Astrocyte (in vitro differentiated cells and primary cell): ENCODE data around the gene E4F1. TPM values are rescaled to one million over a fixed set of nuclear protein-coding genes. Genes with fewer than 3 reads are reported as not detected.

Experiments used
- DNase-seq: peaks from one replicate; pipeline ENCODE4 v3.0.0-alpha.2; 2010; ENCODE audit warnings: low read depth
- FAIRE-seq: peaks from 2 replicates; lab custom pipeline; 2011; peaks lifted over from hg19 to GRCh38; lab: Jason Lieb, UNC
- H2AFZ ChIP-seq: 2 replicates; pipeline ENCODE4 v1.6.0; 2012; ENCODE audit warnings: low read depth, low read length, inconsistent platforms
- H3K27ac ChIP-seq: 2 replicates; pipeline ENCODE4 v1.5.1; 2011; ENCODE audit warnings: low read depth, low read length, inconsistent platforms
- H3K27me3 ChIP-seq: 2 replicates; pipeline ENCODE4 v1.6.0; 2011; ENCODE audit warnings: low read length, inconsistent platforms; ENCODE audit not compliant: insufficient read depth
- H3K36me3 ChIP-seq: 2 replicates; pipeline ENCODE4 v1.5.1; 2011; ENCODE audit warnings: low read length, inconsistent platforms; ENCODE audit not compliant: insufficient read depth
- H3K4me1 ChIP-seq: 2 replicates; pipeline ENCODE4 v1.5.1; 2011; ENCODE audit warnings: low read length, inconsistent platforms; ENCODE audit not compliant: insufficient read depth
- H3K4me2 ChIP-seq: 2 replicates; pipeline ENCODE4 v1.6.0; 2012; ENCODE audit warnings: low read length, inconsistent platforms
- H3K4me3 ChIP-seq: 2 replicates; pipeline ENCODE4 v1.5.1; 2011; ENCODE audit warnings: low read depth, mild to moderate bottlenecking, low read length, inconsistent platforms; ENCODE audit not compliant: insufficient read depth
- H3K79me2 ChIP-seq: 2 replicates; pipeline ENCODE4 v1.6.0; 2012; ENCODE audit warnings: mild to moderate bottlenecking, low read length, inconsistent platforms; ENCODE audit not compliant: insufficient read depth
- H3K9ac ChIP-seq: 2 replicates; pipeline ENCODE4 v1.6.0; 2012; ENCODE audit warnings: mild to moderate bottlenecking, low read length, inconsistent platforms
- H3K9me3 ChIP-seq: 2 replicates; pipeline ENCODE4 v1.5.1; 2012; ENCODE audit warnings: low read depth, mild to moderate bottlenecking, low read length, inconsistent platforms; ENCODE audit not compliant: insufficient read depth
- H4K20me1 ChIP-seq: 2 replicates; pipeline ENCODE4 v1.6.0; 2012; ENCODE audit warnings: low read length, inconsistent platforms; ENCODE audit not compliant: insufficient read depth
- H3K27ac Mint-ChIP-seq: one replicate; pipeline ENCODE4 v1.8.0; 2021; ENCODE audit warnings: mild to moderate bottlenecking, mixed read lengths; ENCODE audit not compliant: unreplicated experiment
- H3K27me3 Mint-ChIP-seq: one replicate; pipeline ENCODE4 v1.8.0; 2021; ENCODE audit warnings: low read depth, mixed read lengths; ENCODE audit not compliant: unreplicated experiment
- H3K36me3 Mint-ChIP-seq: one replicate; pipeline ENCODE4 v1.8.0; 2021; ENCODE audit warnings: low read depth, mixed read lengths; ENCODE audit not compliant: unreplicated experiment
- H3K4me1 Mint-ChIP-seq: one replicate; pipeline ENCODE4 v1.8.0; 2021; ENCODE audit warnings: low read depth, mixed read lengths; ENCODE audit not compliant: unreplicated experiment
- H3K4me3 Mint-ChIP-seq: one replicate; pipeline ENCODE4 v1.8.0; 2021; ENCODE audit warnings: mild to moderate bottlenecking, moderate library complexity, mixed read lengths; ENCODE audit not compliant: unreplicated experiment
- H3K9me3 Mint-ChIP-seq: one replicate; pipeline ENCODE4 v1.8.0; 2021; ENCODE audit warnings: mild to moderate bottlenecking, mixed read lengths; ENCODE audit not compliant: unreplicated experiment
- CTCF ChIP-seq: IDR thresholded peaks from 2 replicates; pipeline ENCODE4 v1.5.1; 2011; ENCODE audit warnings: low read depth, mild to moderate bottlenecking, inconsistent platforms, low read length, moderate library complexity; ENCODE audit not compliant: insufficient read depth
- EZH2 ChIP-seq: IDR thresholded peaks from 2 replicates; pipeline ENCODE4 v1.6.1; 2012; ENCODE audit warnings: mild to moderate bottlenecking, low read length, inconsistent platforms; ENCODE audit not compliant: insufficient read depth
- total RNA-seq: library from RNA; stranded (reverse); gene quantifications from 2 replicates; pipeline ENCODE4 v1.2.1, GENCODE V29; 2021

E4F1 gene
- total RNA-seq, 1 donor from 2014 or later, result 22.8 TPM

GRCh38 chr16:2204416-2205103, 18.8 kb upstream of the E4F1 start:
- H4K20me1 ChIP-seq, result no peaks in the 10 kb centered on the region
- Mint-ChIP-seq H3K4me3 (peak overlapping the region; percentile 90), H3K4me1 (peaks cover 4% of the 10 kb centered on the region), H3K9me3 (peaks cover 7% of the 10 kb centered on the region), H3K27ac (no peak overlapping the region), H3K27me3 (peaks cover 20% of the 10 kb centered on the region), H3K36me3 (peaks cover 4% of the 10 kb centered on the region)
- peak overlapping the region; percentile 96 for H2AFZ ChIP-seq
- H3K27ac ChIP-seq, result peak overlapping the region; percentile 95
- H3K27me3 ChIP-seq, result no peaks in the 10 kb centered on the region
- no peaks in the 10 kb centered on the region for H3K36me3 ChIP-seq
- H3K9me3 ChIP-seq, result no peaks in the 10 kb centered on the region
- FAIRE-seq, result no peak
- H3K4me3 ChIP-seq, result peak overlapping the region; percentile 81
- peaks cover 18% of the 10 kb centered on the region for H3K79me2 ChIP-seq
- TF ChIP-seq EZH2 (no peak), CTCF (no peak)
- H3K4me1 ChIP-seq, result peaks cover 11% of the 10 kb centered on the region
- peak overlapping the region; percentile 100 for H3K4me2 ChIP-seq
- H3K9ac ChIP-seq, result peak overlapping the region; percentile 96
- no peak for DNase-seq

- TF ChIP-seq CTCF (no peak), EZH2 (no peak)
- Histone ChIP-seq H3K4me3 (peak within 1 kb of the TSS; percentile 81), H3K4me2 (peak within 1 kb of the TSS; percentile 100), H3K9me3 (no peaks in the 10 kb centered on the region), H3K79me2 (peaks cover 18% of the 10 kb centered on the region), H2AFZ (peak within 1 kb of the TSS; percentile 96), H3K27ac (peak within 1 kb of the TSS; percentile 95), H3K27me3 (no peaks in the 10 kb centered on the region), H3K4me1 (peaks cover 11% of the 10 kb centered on the region), H3K9ac (peak within 1 kb of the TSS; percentile 96), H3K36me3 (no peaks in the 10 kb centered on the region), H4K20me1 (peaks cover 2% of the 10 kb centered on the region)
- H3K4me3 Mint-ChIP-seq, result peak within 1 kb of the TSS; percentile 90
- FAIRE-seq, result no peak
- peaks cover 4% of the 10 kb centered on the region for H3K4me1 Mint-ChIP-seq
- DNase-seq, result peak; percentile 68
- H3K27ac Mint-ChIP-seq, result peak within 1 kb of the TSS; percentile 4
- peaks cover 14% of the 10 kb centered on the region for H3K27me3 Mint-ChIP-seq
- H3K9me3 Mint-ChIP-seq, result peaks cover 7% of the 10 kb centered on the region
- H3K36me3 Mint-ChIP-seq, result peaks cover 4% of the 10 kb centered on the region
These were observed 18.1 kb upstream of the E4F1 start, which contains the start of gene MLST8 for GRCh38 chr16:2205104-2205966. Gene MLST8 (plus strand): TSS chr16:2205454. CDS start chr16:2206086, 632 bp downstream.
